OCI-LY7 (cell line): ENCODE measurements around the gene NR3C1.

Experiments
- EZH2phosphoT487 ChIP-seq: fragments of 200-600 bp; sonication (generic); IDR thresholded peaks from 2 replicates; pipeline ENCODE4 v1.6.1; 2018; ENCODE audit warnings: low read depth, borderline replicate concordance, mild to moderate bottlenecking, mixed run types, antibody characterized with exemption, low read length, moderate library complexity, mixed read lengths
- TF ChIP-seq, protein P1 (sequence below): fragments of 200-600 bp; sonication (generic); conservative IDR thresholded peaks from 2 replicates; pipeline ENCODE4 v1.5.1; 2014; ENCODE audit warnings: mild to moderate bottlenecking, antibody characterized with exemption, low read length, moderate library complexity, mixed read lengths

GRCh38 chr5:143426437-143426991 is 23.0 kb upstream of the NR3C1 start:
- TF ChIP-seq, protein P1, sequence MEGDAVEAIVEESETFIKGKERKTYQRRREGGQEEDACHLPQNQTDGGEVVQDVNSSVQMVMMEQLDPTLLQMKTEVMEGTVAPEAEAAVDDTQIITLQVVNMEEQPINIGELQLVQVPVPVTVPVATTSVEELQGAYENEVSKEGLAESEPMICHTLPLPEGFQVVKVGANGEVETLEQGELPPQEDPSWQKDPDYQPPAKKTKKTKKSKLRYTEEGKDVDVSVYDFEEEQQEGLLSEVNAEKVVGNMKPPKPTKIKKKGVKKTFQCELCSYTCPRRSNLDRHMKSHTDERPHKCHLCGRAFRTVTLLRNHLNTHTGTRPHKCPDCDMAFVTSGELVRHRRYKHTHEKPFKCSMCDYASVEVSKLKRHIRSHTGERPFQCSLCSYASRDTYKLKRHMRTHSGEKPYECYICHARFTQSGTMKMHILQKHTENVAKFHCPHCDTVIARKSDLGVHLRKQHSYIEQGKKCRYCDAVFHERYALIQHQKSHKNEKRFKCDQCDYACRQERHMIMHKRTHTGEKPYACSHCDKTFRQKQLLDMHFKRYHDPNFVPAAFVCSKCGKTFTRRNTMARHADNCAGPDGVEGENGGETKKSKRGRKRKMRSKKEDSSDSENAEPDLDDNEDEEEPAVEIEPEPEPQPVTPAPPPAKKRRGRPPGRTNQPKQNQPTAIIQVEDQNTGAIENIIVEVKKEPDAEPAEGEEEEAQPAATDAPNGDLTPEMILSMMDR, result no peak
- TF ChIP-seq EZH2phosphoT487, result no peak
